Heart right ventricle (tissue), 16 donors: ENCODE data around the gene AGAP1. TPM values are rescaled to one million over a fixed set of nuclear protein-coding genes. Genes with fewer than 3 reads are reported as not detected.

Experiments used
- ATAC-seq, 8 donors: fragments of 200-7000 bp; cut with Tn5 transposase; one replicate each; pipeline ENCODE4 v1.9.1; 2020; ENCODE audit warnings: mild to moderate bottlenecking in 8 of 8, moderate library complexity in 8 of 8, moderate number of reproducible peaks in 1 of 8
- DNase-seq, 2 donors: peaks; one replicate each; pipeline ENCODE4 v3.0.0-alpha.2; 2020
- H3K27ac ChIP-seq, 10 donors: fragments of 200-600 bp; sonication (generic) in 2 of 10; one replicate each; pipeline versions ENCODE4 v1.5.0 to v1.8.0; 2020 to 2022; ENCODE audit warnings: mild to moderate bottlenecking in 3 of 10
- H3K27me3 ChIP-seq, 7 donors: fragments of 200-600 bp; one replicate each; pipeline ENCODE4 v1.8.0; 2021 to 2022; ENCODE audit warnings: mild to moderate bottlenecking in 2 of 7
- H3K36me3 ChIP-seq, 9 donors: fragments of 200-600 bp; sonication (generic) in 1 of 9; one replicate each; pipeline versions ENCODE4 v1.5.0 to v1.8.0; 2020 to 2022; ENCODE audit warnings: mild to moderate bottlenecking in 2 of 9
- H3K4me1 ChIP-seq, 9 donors: fragments of 200-600 bp; sonication (generic) in 1 of 9; one replicate each; pipeline versions ENCODE4 v1.5.0 to v1.8.0; 2020 to 2022; ENCODE audit warnings: mild to moderate bottlenecking in 4 of 9
- H3K4me3 ChIP-seq, 10 donors: fragments of 200-600 bp; sonication (generic) in 2 of 10; one replicate each; pipeline versions ENCODE4 v1.5.0 to v1.8.0; 2020 to 2022; ENCODE audit warnings: mild to moderate bottlenecking in 7 of 10, moderate library complexity in 2 of 10
- H3K9me3 ChIP-seq, 11 donors: fragments of 200-600 bp in 10 of 11; sonication (generic) in 2 of 11; one replicate each; pipeline versions ENCODE4 v1.5.0 to v1.8.0; 2013 to 2022; ENCODE audit warnings: mild to moderate bottlenecking in 2 of 11, control low read depth in 1 of 11, moderate library complexity in 1 of 11
- CTCF ChIP-seq, 9 donors: fragments of 200-600 bp; sonication (generic) in 2 of 9; IDR thresholded peaks; one replicate each; pipeline versions ENCODE4 v1.5.0 to v1.8.0; 2021 to 2022; ENCODE audit warnings: antibody characterized with exemption in 9 of 9, mild to moderate bottlenecking in 5 of 9, moderate library complexity in 1 of 9
- WGBS, 2 donors: extraction: QIAGEN DNeasy Blood & Tissue Kit; methylation state at CpG; one replicate each; pipeline ENCODE4 v1.1.7; 2013; ENCODE audit warnings: inconsistent platforms in 1 of 2; 5-methylcytosine and 5-hydroxymethylcytosine counted together
- intact Hi-C, 10 donors: fragments of 100-400 bp; cut with DNase I; formaldehyde crosslinking; loops; one replicate each; pipeline versions ENCODE4 v1.11.1 to v1.14.2; 2022
- polyA plus RNA-seq, 2 donors: library from polyadenylated mRNA; stranded (reverse); fragments of 200-250 nt; gene quantifications; one replicate each; pipeline ENCODE4 v1.2.3, GENCODE V29; 2013
- total RNA-seq, 10 donors: library from RNA; stranded (reverse); fragmentation: NEBNext Ultra II Directional in 3 of 10; extraction: Animal tissue kit (Norgen Biotek cat#: 25700) in 3 of 10; gene quantifications; one replicate each; pipeline versions ENCODE4 v1.2.1 to v1.2.4, GENCODE V29; 2021 to 2023
- donor health status: Arrhythmogenic right ventricular cardiomyopathy.
- donor health status: ischemic (EF 13 %, LVEDD 7.1; RV severe dilation, severe dysfunction).
- donor health status: healthy with polysubstance abuse.
- donor health status: DM: no; HTN: yes; CAD: no.
- donor health status: DM: no; HTN: no; CAD: no.
- donor health status: ischemic (EF 25% LVEDD 6.9; RV normal size, moderate dysfunction).
- donor health status: ischemic (EF 25% LVEDD 5.7; RV mildly dilated, moderate dysfunction).
- donor health status: healthy.
- donor health status: DM: yes; HTN: yes; CAD: no.
- donor health status: Ischemic cardiomyopathy.
- donor health status: ischemic (EF 35%, LVEDD 5.7; RV mildly dilated, moderate dysfunction).
- donor health status: nonischemic (EF 11% LVEDD 7.7; RV severe dilation, severe dysfunction).
- donor health status: DM: yes; HTN: yes; CAD: no.
- donor health status: PGD.
- donor health status: ischemic (EF 29% LVEDD 5.4; RV normal size, mild dysfunction).
- donor health status: nonischemic (EF 23%, LVEDD 6.1; RV moderate dilation, normal function).

Gene AGAP1
- total and polyA plus RNA-seq, 12 donors, result 3.5 to 29.2 (median 19.4) TPM

DNA sequence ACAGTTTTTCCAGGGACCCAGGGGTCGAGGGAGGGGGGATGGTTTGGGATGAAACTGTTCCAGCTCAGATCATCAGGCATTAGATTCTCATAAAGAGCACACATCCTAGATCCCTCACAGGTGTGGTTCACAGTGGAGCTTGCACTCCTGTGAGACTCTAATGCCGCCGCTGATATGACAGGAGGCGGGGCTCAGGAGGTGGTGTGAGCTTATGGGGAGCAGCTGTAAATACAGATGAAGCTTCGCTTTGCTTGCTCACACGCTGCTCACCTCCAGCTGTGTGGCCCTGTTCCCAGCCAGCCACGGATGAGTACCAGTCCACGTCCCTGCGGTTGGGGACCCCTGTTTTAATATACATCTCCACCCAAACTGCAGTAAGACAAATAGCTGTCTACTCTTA lies 204.2 kb downstream of the AGAP1 start:
- H3K36me3 ChIP-seq, result no peaks in the 10 kb centered on the region
- peaks cover 0 to 40% (median 16%) of the 10 kb centered on the region in 9 donors for H3K4me1 ChIP-seq
- no peak overlapping the region for H3K27ac ChIP-seq
- TF ChIP-seq CTCF (IDR thresholded peaks at IDR 0.05), result no peak
- H3K27me3 ChIP-seq, result no peaks in the 10 kb centered on the region
- ATAC-seq (no peak), DNase-seq (no peak)
- H3K4me3 ChIP-seq, result no peak overlapping the region
- intact Hi-C loops, result no loop called here
- no peaks in the 10 kb centered on the region for H3K9me3 ChIP-seq
- WGBS, 2 donors, result 84 to 91% methylated on average over 9 of the region's 9 CpGs

GRCh38 chr2:235698491-235698890 lies 204.6 kb downstream of the AGAP1 start:
- Histone ChIP-seq H3K9me3 (no peaks in the 10 kb centered on the region), H3K27ac (no peak overlapping the region), H3K36me3 (no peaks in the 10 kb centered on the region), H3K27me3 (no peaks in the 10 kb centered on the region), H3K4me3 (no peak overlapping the region), H3K4me1 (peaks cover 0 to 42% (median 16%) of the 10 kb centered on the region in 9 donors)
- WGBS, 2 donors, result 96 to 97% methylated on average over 7 of the region's 7 CpGs
- ATAC-seq, result no peak
- TF ChIP-seq CTCF (IDR thresholded peaks at IDR 0.05), result no peak
- intact Hi-C loops, result no loop called here
- no peak for DNase-seq

DNA sequence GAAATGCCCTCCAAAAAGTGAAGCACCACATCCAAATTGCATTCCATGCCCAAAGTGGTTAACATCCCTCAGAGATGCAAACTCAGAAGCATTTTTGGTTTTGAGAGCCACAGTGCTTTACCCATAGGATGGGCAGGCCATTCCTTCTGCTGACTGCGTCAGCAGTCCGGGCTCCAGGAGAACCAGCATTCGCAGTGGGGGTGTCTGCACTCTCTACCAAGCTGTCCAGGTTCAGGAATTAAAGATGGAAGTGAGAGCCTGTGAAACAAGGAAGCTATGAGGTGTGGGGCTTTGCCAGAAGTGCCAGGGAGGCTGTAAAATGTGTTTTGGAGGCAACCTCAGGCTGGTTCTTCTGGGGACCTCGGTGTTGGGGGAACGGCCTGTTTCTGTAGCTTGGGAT lies 205.7 kb downstream of the AGAP1 start:
- H3K9me3 ChIP-seq, result no peaks in the 10 kb centered on the region
- no peaks in the 10 kb centered on the region for H3K27me3 ChIP-seq
- peaks cover 0 to 42% (median 16%) of the 10 kb centered on the region in 9 donors for H3K4me1 ChIP-seq
- no peak overlapping the region for H3K4me3 ChIP-seq
- ATAC-seq, result no peak
- no peak overlapping the region for H3K27ac ChIP-seq
- 90 to 94% methylated on average over 5 of the region's 5 CpGs for WGBS, 2 donors
- TF ChIP-seq CTCF (IDR thresholded peaks at IDR 0.05), result no peak
- intact Hi-C loops, result no loop called here
- DNase-seq, result no peak
- no peaks in the 10 kb centered on the region for H3K36me3 ChIP-seq

- H3K9me3 ChIP-seq, result no peaks in the 10 kb centered on the region
- no peaks in the 10 kb centered on the region for H3K36me3 ChIP-seq
- peaks cover 0 to 42% (median 16%) of the 10 kb centered on the region in 9 donors for H3K4me1 ChIP-seq
- H3K27ac ChIP-seq, result no peak overlapping the region
- H3K4me3 ChIP-seq, result no peak overlapping the region
- 56 to 66% methylated on average over 13 of the region's 13 CpGs for WGBS, 2 donors
- intact Hi-C loops, result no loop called here
- no peaks in the 10 kb centered on the region for H3K27me3 ChIP-seq
- DNase-seq (no peak), ATAC-seq (no peak)
- no peak for TF ChIP-seq CTCF (IDR thresholded peaks at IDR 0.05)
Observed at GRCh38 chr2:235701206-235701981, 207.6 kb downstream of the AGAP1 start.
